Type B pancreatic cell (in vitro differentiated cells): ENCODE measurements around the gene SLC6A2. TPM values are rescaled to one million over a fixed set of nuclear protein-coding genes. Genes with fewer than 3 reads are reported as not detected.

Source experiments
- DNase-seq: peaks from one replicate; pipeline ENCODE4 v3.0.0; 2021; ENCODE audit warnings: mixed read lengths; ENCODE audit not compliant: unreplicated experiment; ENCODE audit errors: extremely low spot score
- H3K27ac Mint-ChIP-seq: 2 replicates; pipeline ENCODE4 v1.8.0; 2021; ENCODE audit warnings: mild to moderate bottlenecking, mixed read lengths
- H3K27me3 Mint-ChIP-seq: 2 replicates; pipeline ENCODE4 v1.8.0; 2021; ENCODE audit warnings: mixed read lengths
- H3K36me3 Mint-ChIP-seq: 2 replicates; pipeline ENCODE4 v1.8.0; 2021; ENCODE audit warnings: mixed read lengths
- H3K4me1 Mint-ChIP-seq: one replicate; pipeline ENCODE4 v1.8.0; 2021; ENCODE audit warnings: mixed read lengths; ENCODE audit not compliant: unreplicated experiment
- H3K4me3 Mint-ChIP-seq: 2 replicates; pipeline ENCODE4 v1.8.0; 2021; ENCODE audit warnings: mild to moderate bottlenecking, mixed read lengths
- H3K9me3 Mint-ChIP-seq: 2 replicates; pipeline ENCODE4 v1.8.0; 2021; ENCODE audit warnings: mixed read lengths
- total RNA-seq: library from RNA; stranded (reverse); gene quantifications from 2 replicates; pipeline ENCODE4 v1.2.1, GENCODE V29; 2021; ENCODE audit warnings: low replicate concordance
- TF ChIP-seq, protein P1 (sequence below): fragments of 200-600 bp; sonication (generic); conservative IDR thresholded peaks from 2 replicates; pipeline ENCODE4 v1.5.0; 2021; ENCODE audit warnings: antibody characterized with exemption, mild to moderate bottlenecking

Gene SLC6A2
- total RNA-seq, 1 donor from 2014 or later, result 5.7 TPM

GRCh38 chr16:55656691-55657092, 904 bp downstream of the SLC6A2 start:
- Mint-ChIP-seq H3K36me3 (peaks cover 4% of the 10 kb centered on the region), H3K4me1 (peaks cover 26% of the 10 kb centered on the region), H3K9me3 (no peaks in the 10 kb centered on the region), H3K27ac (no peak overlapping the region), H3K4me3 (peak overlapping the region; percentile 89), H3K27me3 (peaks cover 45% of the 10 kb centered on the region)
- no peak for DNase-seq
- TF ChIP-seq, protein P1, sequence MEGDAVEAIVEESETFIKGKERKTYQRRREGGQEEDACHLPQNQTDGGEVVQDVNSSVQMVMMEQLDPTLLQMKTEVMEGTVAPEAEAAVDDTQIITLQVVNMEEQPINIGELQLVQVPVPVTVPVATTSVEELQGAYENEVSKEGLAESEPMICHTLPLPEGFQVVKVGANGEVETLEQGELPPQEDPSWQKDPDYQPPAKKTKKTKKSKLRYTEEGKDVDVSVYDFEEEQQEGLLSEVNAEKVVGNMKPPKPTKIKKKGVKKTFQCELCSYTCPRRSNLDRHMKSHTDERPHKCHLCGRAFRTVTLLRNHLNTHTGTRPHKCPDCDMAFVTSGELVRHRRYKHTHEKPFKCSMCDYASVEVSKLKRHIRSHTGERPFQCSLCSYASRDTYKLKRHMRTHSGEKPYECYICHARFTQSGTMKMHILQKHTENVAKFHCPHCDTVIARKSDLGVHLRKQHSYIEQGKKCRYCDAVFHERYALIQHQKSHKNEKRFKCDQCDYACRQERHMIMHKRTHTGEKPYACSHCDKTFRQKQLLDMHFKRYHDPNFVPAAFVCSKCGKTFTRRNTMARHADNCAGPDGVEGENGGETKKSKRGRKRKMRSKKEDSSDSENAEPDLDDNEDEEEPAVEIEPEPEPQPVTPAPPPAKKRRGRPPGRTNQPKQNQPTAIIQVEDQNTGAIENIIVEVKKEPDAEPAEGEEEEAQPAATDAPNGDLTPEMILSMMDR, result no peak

GRCh38 chr16:55657616-55658015, 1.8 kb downstream of the SLC6A2 start:
- no peak for DNase-seq
- Mint-ChIP-seq H3K27me3 (peaks cover 45% of the 10 kb centered on the region), H3K4me3 (peak overlapping the region; percentile 52), H3K4me1 (peaks cover 36% of the 10 kb centered on the region), H3K27ac (no peak overlapping the region), H3K36me3 (peaks cover 4% of the 10 kb centered on the region), H3K9me3 (no peaks in the 10 kb centered on the region)
- TF ChIP-seq, protein P1, result no peak

DNA sequence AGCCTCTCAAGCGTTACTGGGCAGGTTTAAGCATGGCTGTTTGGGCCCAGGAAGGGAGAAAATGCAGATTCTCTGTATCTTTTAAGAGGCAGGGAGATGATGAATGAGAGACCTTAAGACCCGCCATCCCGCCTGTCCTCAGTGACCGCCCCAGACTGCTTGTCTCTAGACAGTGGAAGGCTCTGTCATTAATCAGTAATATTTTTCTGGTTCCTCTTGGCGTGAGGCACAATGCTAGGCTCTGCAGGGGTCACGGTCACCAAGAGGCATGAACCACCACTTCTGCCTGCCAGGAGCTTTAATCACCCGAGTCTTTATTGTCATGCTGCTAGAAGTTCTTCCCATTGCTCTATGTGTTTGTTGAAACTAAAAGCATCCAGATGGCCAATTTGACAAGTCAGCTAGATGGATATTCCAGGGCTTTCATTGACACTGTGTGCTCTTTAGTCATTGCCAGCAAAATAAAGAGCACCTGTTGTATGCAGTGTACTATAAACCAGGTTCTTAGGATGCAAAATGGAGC, 3.2 kb downstream of the SLC6A2 start:
- peak overlapping the region; percentile 59 for H3K4me3 Mint-ChIP-seq
- peaks cover 45% of the 10 kb centered on the region for H3K27me3 Mint-ChIP-seq
- TF ChIP-seq, protein P1, result no peak
- peak overlapping the region; percentile 34 for H3K27ac Mint-ChIP-seq
- peaks cover 8% of the 10 kb centered on the region for H3K9me3 Mint-ChIP-seq
- peaks cover 47% of the 10 kb centered on the region for H3K4me1 Mint-ChIP-seq
- peaks cover 12% of the 10 kb centered on the region for H3K36me3 Mint-ChIP-seq
- no peak for DNase-seq

DNA sequence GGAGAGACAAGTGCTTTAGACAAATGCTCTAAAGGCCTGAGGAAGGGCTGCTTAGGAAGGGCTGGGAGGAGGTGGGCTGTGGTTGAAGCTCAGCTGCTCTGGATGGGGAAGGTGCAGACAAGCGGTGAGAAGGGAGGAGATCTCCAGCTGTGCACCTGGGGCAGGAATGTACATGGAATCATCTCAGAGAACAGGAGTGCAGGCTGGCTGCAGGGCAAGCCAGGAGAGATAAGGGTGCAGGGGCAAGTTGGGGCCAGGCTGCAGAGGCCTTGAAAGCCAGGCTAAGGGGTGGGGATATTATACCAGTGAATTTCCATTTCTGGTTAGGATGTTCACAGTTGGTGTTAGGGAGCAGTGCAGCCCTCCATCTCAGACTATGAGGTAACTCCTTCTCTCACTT, 4.2 kb downstream of the SLC6A2 start:
- TF ChIP-seq, protein P1, result no peak
- peaks cover 8% of the 10 kb centered on the region for H3K9me3 Mint-ChIP-seq
- no peak overlapping the region for H3K4me3 Mint-ChIP-seq
- peaks cover 47% of the 10 kb centered on the region for H3K4me1 Mint-ChIP-seq
- no peak for DNase-seq
- peaks cover 12% of the 10 kb centered on the region for H3K36me3 Mint-ChIP-seq
- peaks cover 45% of the 10 kb centered on the region for H3K27me3 Mint-ChIP-seq
- H3K27ac Mint-ChIP-seq, result peak overlapping the region; percentile 48

DNA sequence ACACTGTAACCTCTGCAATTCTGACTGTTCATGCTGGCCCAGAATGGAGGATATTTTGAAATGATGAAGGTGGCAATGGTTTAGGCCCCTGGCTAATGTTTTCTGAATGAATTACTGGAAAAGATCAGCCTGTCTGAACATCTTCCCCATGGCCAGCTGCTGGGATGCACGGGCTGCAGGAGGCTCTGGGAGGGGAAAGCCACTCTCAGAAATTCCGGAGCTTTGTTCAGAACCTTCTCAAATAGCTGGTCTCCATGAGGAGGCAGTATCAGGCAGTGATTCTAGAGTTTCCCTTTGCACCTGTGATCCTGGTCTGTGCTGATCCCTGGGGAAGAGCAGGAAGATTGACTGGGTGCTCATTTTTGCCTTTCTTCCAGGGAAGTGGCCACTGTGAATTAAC, 5.0 kb downstream of the SLC6A2 start:
- peaks cover 45% of the 10 kb centered on the region for H3K27me3 Mint-ChIP-seq
- no peak for DNase-seq

More for the DNA sequence above, 5.0 kb downstream of the SLC6A2 start:
- TF ChIP-seq, protein P1, result no peak
- no peak overlapping the region for H3K27ac Mint-ChIP-seq
- peaks cover 12% of the 10 kb centered on the region for H3K36me3 Mint-ChIP-seq
- peak overlapping the region; percentile 14 for H3K4me3 Mint-ChIP-seq
- H3K9me3 Mint-ChIP-seq, result peaks cover 8% of the 10 kb centered on the region
- peaks cover 47% of the 10 kb centered on the region for H3K4me1 Mint-ChIP-seq
